Measurements from ENCODE around the gene MAML1. TPM values are rescaled to one million over a fixed set of nuclear protein-coding genes. Genes with fewer than 3 reads are reported as not detected.

The MAML1 gene
- total RNA-seq, 1 experiment from 2014 or later: 10.6 TPM

DNA sequence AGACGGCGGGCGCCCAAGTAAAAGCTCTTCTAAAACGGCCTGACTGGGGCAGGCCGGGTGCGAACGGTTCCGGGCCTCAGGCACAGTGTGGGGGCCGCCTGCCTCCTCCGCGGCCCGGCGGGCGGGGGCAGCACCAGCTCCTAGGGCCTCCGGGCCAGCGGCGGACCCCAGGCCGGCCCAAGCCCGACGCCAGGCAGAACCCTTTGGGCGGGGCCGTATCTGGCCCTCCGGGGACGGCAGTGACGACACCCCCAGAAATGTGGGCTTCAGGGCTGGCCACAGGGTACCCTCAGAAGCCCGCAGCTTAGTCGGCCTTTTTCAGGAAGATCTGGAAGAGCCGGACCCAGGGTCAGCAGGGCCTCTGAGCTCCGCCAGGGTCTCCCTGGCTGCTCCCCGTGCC, 65.1 kb downstream of the MAML1 start:
- no peaks in the 10 kb centered on the region for H3K36me3 ChIP-seq (ENCODE audit: low read depth, low read length)
- no peaks in the 10 kb centered on the region for H3F3A ChIP-seq (ENCODE audit: low read length, unreplicated experiment)
- H4K20me1 ChIP-seq (ENCODE audit: low read length): no peaks in the 10 kb centered on the region; the same call in 1 of the 2 replicates
- no peak overlapping the region for H3K4me2 ChIP-seq (ENCODE audit: low read length)
- intact Hi-C loops (cut with micrococcal nuclease): no loop called here
- no peak overlapping the region for H2AFZ ChIP-seq (ENCODE audit: low read length)
- ATAC-seq (no peak), DNase-seq (no peak)
- no TSS peak for BruUV-seq (replicated peaks)
- H3K27me3 ChIP-seq (ENCODE audit: low read length): no peaks in the 10 kb centered on the region
- H3K79me2 ChIP-seq (ENCODE audit: low read length): peaks cover 9% of the 10 kb centered on the region
- peaks cover 15% of the 10 kb centered on the region for H3K4me1 ChIP-seq (ENCODE audit: insufficient read depth, low read length)
- no peak overlapping the region for H3K27ac ChIP-seq (ENCODE audit: low read length)
- H3K4me3 ChIP-seq (ENCODE audit: low read length): no peak overlapping the region
- no peak overlapping the region for H3K9ac ChIP-seq (ENCODE audit: low read length)
- H3K9me2 ChIP-seq (replicated peaks; ENCODE audit: low read length): no peaks in the 10 kb centered on the region
- H3K9me3 ChIP-seq (ENCODE audit: low read length): no peaks in the 10 kb centered on the region
- ChIA-PET POLR2A (ENCODE audit: unreplicated experiment) (no interaction called here), CTCF (no interaction called here)
- TF ChIP-seq EZH2phosphoT487 (IDR thresholded peaks at IDR 0.05; ENCODE audit: borderline replicate concordance, low read length) (no peak), CTCF (conservative IDR thresholded peaks at IDR 0.05; ENCODE audit: low read depth, low read length) (no peak), EZH2 (IDR thresholded peaks at IDR 0.05; ENCODE audit: low read length, unreplicated experiment) (no peak)

DNA sequence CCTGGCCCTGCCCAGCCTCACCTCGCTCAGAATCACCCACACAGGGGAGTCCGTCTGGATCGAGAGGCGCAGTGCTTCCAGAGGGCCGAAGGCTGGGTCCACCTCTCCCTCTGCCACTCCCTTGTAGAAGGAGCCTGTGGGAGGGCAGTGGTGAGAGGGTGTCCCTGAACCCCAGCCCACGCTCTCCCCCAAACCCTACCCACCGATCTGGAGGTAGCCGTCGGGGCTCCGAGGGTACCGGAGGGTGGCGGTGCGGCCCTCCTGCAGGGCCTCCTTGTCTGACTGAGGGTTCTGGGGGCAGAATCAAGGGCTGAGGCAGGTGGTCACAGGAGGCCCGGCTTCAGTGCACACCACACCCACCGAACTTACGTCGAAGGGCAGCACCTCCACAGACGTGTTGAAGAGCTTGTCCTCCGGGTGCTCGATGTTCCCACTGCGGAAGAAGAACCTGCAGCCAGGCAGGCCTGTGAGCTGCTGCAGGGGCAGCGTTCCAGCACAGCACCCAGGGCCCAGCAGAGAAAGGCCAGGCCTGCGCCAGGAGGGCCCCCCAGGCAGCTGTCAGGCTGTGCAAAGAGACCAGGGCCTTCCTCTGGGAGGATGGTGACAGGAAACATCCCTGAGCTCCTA, 65.6 kb downstream of the MAML1 start:
- H3K4me3 ChIP-seq (ENCODE audit: low read length): no peak overlapping the region
- no peaks in the 10 kb centered on the region for H3K9me3 ChIP-seq (ENCODE audit: low read length)
- no peaks in the 10 kb centered on the region for H3K36me3 ChIP-seq (ENCODE audit: low read depth, low read length)
- no peak overlapping the region for H3K4me2 ChIP-seq (ENCODE audit: low read length)
- H3F3A ChIP-seq (ENCODE audit: low read length, unreplicated experiment): no peaks in the 10 kb centered on the region
- no peaks in the 10 kb centered on the region for H3K9me2 ChIP-seq (replicated peaks; ENCODE audit: low read length)
- H3K27me3 ChIP-seq (ENCODE audit: low read length): no peaks in the 10 kb centered on the region
- peaks cover 14% of the 10 kb centered on the region for H3K79me2 ChIP-seq (ENCODE audit: low read length)
- POLR2A ChIA-PET (ENCODE audit: unreplicated experiment): no interaction called here
- no peak for TF ChIP-seq EZH2 (IDR thresholded peaks at IDR 0.05; ENCODE audit: low read length, unreplicated experiment)
- TF ChIP-seq CTCF (conservative IDR thresholded peaks at IDR 0.05; ENCODE audit: low read depth, low read length): no peak
- no peak for TF ChIP-seq EZH2phosphoT487 (IDR thresholded peaks at IDR 0.05; ENCODE audit: borderline replicate concordance, low read length)
- CTCF ChIA-PET: no interaction called here
- intact Hi-C loops (cut with micrococcal nuclease): no loop called here
- H3K4me1 ChIP-seq (ENCODE audit: insufficient read depth, low read length): peaks cover 20% of the 10 kb centered on the region
- H3K27ac ChIP-seq (ENCODE audit: low read length): no peak overlapping the region
- ATAC-seq (no peak), DNase-seq (no peak)
- H2AFZ ChIP-seq (ENCODE audit: low read length): no peak overlapping the region
- no peak overlapping the region for H3K9ac ChIP-seq (ENCODE audit: low read length)
- BruUV-seq (replicated peaks): no TSS peak
- no peaks in the 10 kb centered on the region; the same call in 1 of the 2 replicates for H4K20me1 ChIP-seq (ENCODE audit: low read length)

DNA sequence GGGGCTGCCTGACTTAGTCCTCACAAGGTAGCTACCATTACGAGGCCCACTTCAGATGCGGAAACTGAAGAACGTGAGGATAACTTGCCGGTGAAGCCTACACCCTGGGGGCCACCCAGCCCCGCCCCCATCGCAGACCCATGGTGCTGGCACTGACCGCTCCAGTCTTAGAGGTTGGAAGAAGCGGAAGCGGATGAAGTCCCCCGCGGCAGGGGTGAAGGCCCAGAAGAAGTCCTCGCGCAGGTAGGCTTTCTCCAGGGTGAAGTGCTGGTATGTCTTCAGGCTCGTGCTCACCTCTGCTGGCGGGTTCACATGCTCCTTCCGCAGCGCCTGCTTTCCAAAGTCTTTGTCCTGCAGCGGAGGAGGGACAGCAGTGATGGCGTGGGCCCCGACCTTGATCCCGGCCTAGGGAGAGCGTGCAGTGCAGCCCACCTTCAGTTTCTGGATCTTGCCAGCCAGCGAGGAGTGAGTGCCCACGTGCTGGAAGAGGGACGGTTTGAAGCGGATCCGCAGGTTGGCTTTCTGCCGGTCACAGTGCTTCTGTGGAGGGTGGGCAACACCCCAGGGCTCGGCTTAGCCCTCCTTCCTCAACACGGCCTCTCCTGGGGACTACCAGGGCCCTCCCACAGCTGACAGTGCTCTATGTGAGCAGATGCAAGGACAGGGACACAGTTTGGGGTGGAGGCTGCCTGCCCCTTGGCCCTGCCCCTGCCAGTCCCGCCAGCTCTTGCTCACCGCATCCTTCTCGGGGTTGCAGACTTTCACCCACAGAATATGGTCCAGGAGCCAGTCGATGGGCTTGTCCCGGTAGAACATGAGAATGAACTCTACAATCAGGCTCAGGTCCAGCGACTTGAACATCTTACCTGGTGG, 66.4 kb downstream of the MAML1 start:
- Histone ChIP-seq H3K9me3 (ENCODE audit: low read length) (no peaks in the 10 kb centered on the region), H3K9me2 (replicated peaks; ENCODE audit: low read length) (no peaks in the 10 kb centered on the region), H3K4me1 (ENCODE audit: insufficient read depth, low read length) (peaks cover 26% of the 10 kb centered on the region), H3K4me2 (ENCODE audit: low read length) (no peak overlapping the region), H3K27me3 (ENCODE audit: low read length) (no peaks in the 10 kb centered on the region), H4K20me1 (ENCODE audit: low read length) (no peaks in the 10 kb centered on the region; the same call in 1 of the 2 replicates), H3F3A (ENCODE audit: low read length, unreplicated experiment) (no peaks in the 10 kb centered on the region), H3K9ac (ENCODE audit: low read length) (no peak overlapping the region), H3K27ac (ENCODE audit: low read length) (no peak overlapping the region), H2AFZ (ENCODE audit: low read length) (no peak overlapping the region), H3K4me3 (ENCODE audit: low read length) (no peak overlapping the region), H3K36me3 (ENCODE audit: low read depth, low read length) (no peaks in the 10 kb centered on the region), H3K79me2 (ENCODE audit: low read length) (peaks cover 21% of the 10 kb centered on the region)
- TSS peak; percentile 19 for BruUV-seq (replicated peaks)
- POLR2A ChIA-PET (ENCODE audit: unreplicated experiment): no interaction called here
- TF ChIP-seq EZH2 (IDR thresholded peaks at IDR 0.05; ENCODE audit: low read length, unreplicated experiment): no peak
- TF ChIP-seq EZH2phosphoT487 (IDR thresholded peaks at IDR 0.05; ENCODE audit: borderline replicate concordance, low read length): no peak
- TF ChIP-seq CTCF (conservative IDR thresholded peaks at IDR 0.05; ENCODE audit: low read depth, low read length): no peak
- ATAC-seq (no peak), DNase-seq (no peak)
- intact Hi-C loops (cut with micrococcal nuclease): no loop called here
- CTCF ChIA-PET: no interaction called here
